ENCODE results near the gene ZSCAN20. TPM values are rescaled to one million over a fixed set of nuclear protein-coding genes. Genes with fewer than 3 reads are reported as not detected.

Gene ZSCAN20
- total RNA-seq, 1 experiment from 2014 or later = 3.9 TPM

GRCh38 chr1:33436557-33437285 is 35.7 kb upstream of the ZSCAN20 start:
- Histone ChIP-seq H3K23ac (ENCODE audit: insufficient read length, low read depth, low read length) (no peak overlapping the region), H4K8ac (replicated peaks; ENCODE audit: insufficient read length, low read depth, low read length) (no peak overlapping the region), H2BK5ac (ENCODE audit: insufficient read length, low read length) (no peak overlapping the region), H3K18ac (ENCODE audit: insufficient read length, low read depth, low read length) (no peak overlapping the region), H3K27me3 (ENCODE audit: insufficient read depth, low read length) (no peaks in the 10 kb centered on the region; the same call in 1 of the 2 replicates), H3K14ac (ENCODE audit: insufficient read depth, low read length) (no peak overlapping the region), H2BK15ac (ENCODE audit: low read depth, low read length) (no peak overlapping the region), H4K20me1 (ENCODE audit: control insufficient read depth, insufficient read depth, insufficient read length) (no peaks in the 10 kb centered on the region), H3K9me3 (ENCODE audit: control insufficient read depth, low read depth, low read length) (no peaks in the 10 kb centered on the region), H3K23me2 (ENCODE audit: insufficient read length, low read depth, low read length, poor library complexity, severe bottlenecking) (no peaks in the 10 kb centered on the region), H3K56ac (ENCODE audit: insufficient read length, low read depth, low read length) (no peak overlapping the region), H2AFZ (ENCODE audit: low read length) (no peak overlapping the region), H3K27ac (ENCODE audit: insufficient read length, low read depth, low read length) (no peak overlapping the region), H3K9ac (ENCODE audit: extremely low read depth, insufficient read length, low read length) (no peak overlapping the region), H3K4me2 (ENCODE audit: insufficient read depth, insufficient read length, low read length) (no peak overlapping the region), H3K4me1 (ENCODE audit: insufficient read depth, low read length) (peaks cover 2% of the 10 kb centered on the region), H3K4ac (ENCODE audit: low read depth, low read length) (no peak overlapping the region), H4K91ac (ENCODE audit: insufficient read length, low read depth, low read length) (no peak overlapping the region), H4K5ac (ENCODE audit: insufficient read length, low read depth, low read length) (no peak overlapping the region), H3T11ph (ENCODE audit: low read length) (no peak overlapping the region), H3K79me2 (ENCODE audit: insufficient read depth, low read length) (no peaks in the 10 kb centered on the region), H2AK5ac (ENCODE audit: insufficient read length, low read length) (no peak overlapping the region), H3K79me1 (ENCODE audit: insufficient read depth, low read depth, low read length, poor library complexity, severe bottlenecking) (no peaks in the 10 kb centered on the region), H2BK120ac (ENCODE audit: low read depth, low read length, poor library complexity, severe bottlenecking) (no peak overlapping the region), H2BK12ac (ENCODE audit: insufficient read length, low read depth, low read length) (no peak overlapping the region), H2BK20ac (ENCODE audit: low read depth, low read length, poor library complexity, severe bottlenecking) (no peak overlapping the region)
- no peak for TF ChIP-seq CTCF (conservative IDR thresholded peaks at IDR 0.05)
- no peak for DNase-seq
- Mint-ChIP-seq H3K4me3 (no peak overlapping the region), H3K36me3 (ENCODE audit: insufficient read depth in 1 of 3, low read depth in 3 of 3) (no peaks in the 10 kb centered on the region), H3K9me3 (no peaks in the 10 kb centered on the region; a peak in 1 of 5 replicates), H3K27ac (no peak overlapping the region), H3K27me3 (ENCODE audit: low read depth) (peaks cover 21% of the 10 kb centered on the region), H3K4me1 (peaks cover 12 to 19% of the 10 kb centered on the region in 2 experiments; a peak in 3 of 4 replicates)
- WGBS (ENCODE audit: extremely low coverage, insufficient read length, low lambda C conversion rate) = no CpG with 5 or more reads among the region's 4 CpGs
